ENCODE measurements around the gene SLC13A3.

DNA sequence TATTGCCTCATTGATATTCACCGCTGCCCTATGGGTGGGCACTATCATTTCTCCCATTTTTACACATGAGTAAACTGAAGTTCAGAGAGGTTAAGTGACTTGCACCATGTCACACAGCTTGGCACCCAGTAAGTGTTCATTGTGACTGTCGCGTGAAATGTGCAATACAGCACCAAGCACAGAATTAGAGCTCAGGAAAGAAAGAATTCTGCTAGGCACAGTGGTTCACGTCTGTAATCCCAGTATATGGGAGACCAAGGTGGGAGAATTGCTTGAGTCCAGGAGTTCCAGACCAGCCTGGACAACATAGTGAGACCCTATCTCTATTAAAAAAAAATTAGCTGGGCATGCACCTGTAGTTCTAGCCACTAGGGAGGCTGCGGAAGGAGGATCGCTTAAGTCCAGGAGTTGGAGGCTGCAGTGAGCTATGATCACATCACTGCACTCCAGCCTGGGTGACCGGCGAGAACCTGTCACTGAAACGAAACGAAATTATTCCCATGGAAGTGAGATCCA is 626 bp downstream of the SLC13A3 start:
- TF ChIP-seq, protein P1, sequence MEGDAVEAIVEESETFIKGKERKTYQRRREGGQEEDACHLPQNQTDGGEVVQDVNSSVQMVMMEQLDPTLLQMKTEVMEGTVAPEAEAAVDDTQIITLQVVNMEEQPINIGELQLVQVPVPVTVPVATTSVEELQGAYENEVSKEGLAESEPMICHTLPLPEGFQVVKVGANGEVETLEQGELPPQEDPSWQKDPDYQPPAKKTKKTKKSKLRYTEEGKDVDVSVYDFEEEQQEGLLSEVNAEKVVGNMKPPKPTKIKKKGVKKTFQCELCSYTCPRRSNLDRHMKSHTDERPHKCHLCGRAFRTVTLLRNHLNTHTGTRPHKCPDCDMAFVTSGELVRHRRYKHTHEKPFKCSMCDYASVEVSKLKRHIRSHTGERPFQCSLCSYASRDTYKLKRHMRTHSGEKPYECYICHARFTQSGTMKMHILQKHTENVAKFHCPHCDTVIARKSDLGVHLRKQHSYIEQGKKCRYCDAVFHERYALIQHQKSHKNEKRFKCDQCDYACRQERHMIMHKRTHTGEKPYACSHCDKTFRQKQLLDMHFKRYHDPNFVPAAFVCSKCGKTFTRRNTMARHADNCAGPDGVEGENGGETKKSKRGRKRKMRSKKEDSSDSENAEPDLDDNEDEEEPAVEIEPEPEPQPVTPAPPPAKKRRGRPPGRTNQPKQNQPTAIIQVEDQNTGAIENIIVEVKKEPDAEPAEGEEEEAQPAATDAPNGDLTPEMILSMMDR (IDR thresholded peaks at IDR 0.05; ENCODE audit: insufficient read depth, low read length), result no peak
- no peak for TF ChIP-seq SPI1 (IDR thresholded peaks at IDR 0.05; ENCODE audit: borderline replicate concordance, low read depth)
- TF ChIP-seq POLR2AphosphoS5 (IDR thresholded peaks at IDR 0.05; ENCODE audit: low read depth), result no peak

All from HL-60 (cell line).